Natural killer cell treated with Interleukin-12 subunit alpha and Interleukin-12 subunit beta and Interleukin-15 and Interleukin-18, amount 100 ng/mL, for 72 hours (primary cell): ENCODE measurements around the gene GALK2. TPM values are rescaled to one million over a fixed set of nuclear protein-coding genes. Genes with fewer than 3 reads are reported as not detected.
"Not testable (repeated sequence)": the region's sequence is repeated elsewhere in the genome, so short reads cannot be mapped to it uniquely, and the experiment has no call there.

Source experiments
- ATAC-seq, 2 donors: fragments of 150-1000 bp; cut with Tn5 transposase in 1 of 2; sonication (Bioruptor Pico), chemical (Tn5 transposase) in 1 of 2; 2 replicates each; pipeline ENCODE4 v1.10.0; 2021
- DNase-seq: peaks from one replicate; pipeline ENCODE4 v3.0.0; 2022; ENCODE audit warnings: low spot score
- H3K27ac Mint-ChIP-seq, 2 donors: 1 replicate in 1 of 2; 2 replicates in 1 of 2; pipeline ENCODE4 v1.8.0; 2022; ENCODE audit warnings: mixed read lengths in 2 of 2, mild to moderate bottlenecking in 1 of 2, moderate library complexity in 1 of 2
- H3K27me3 Mint-ChIP-seq, 2 donors: 1 replicate in 1 of 2; 2 replicates in 1 of 2; pipeline ENCODE4 v1.8.0; 2022; ENCODE audit warnings: mixed read lengths in 2 of 2
- H3K36me3 Mint-ChIP-seq: one replicate; pipeline ENCODE4 v1.8.0; 2022; ENCODE audit warnings: mixed read lengths
- H3K4me1 Mint-ChIP-seq, 2 donors: 1 replicate in 1 of 2; 2 replicates in 1 of 2; pipeline ENCODE4 v1.8.0; 2022; ENCODE audit warnings: low read depth in 2 of 2, mixed read lengths in 2 of 2, mild to moderate bottlenecking in 1 of 2
- H3K4me3 Mint-ChIP-seq: one replicate; pipeline ENCODE4 v1.8.0; 2022; ENCODE audit warnings: mixed read lengths
- H3K9me3 Mint-ChIP-seq: 2 replicates; pipeline ENCODE4 v1.8.0; 2022; ENCODE audit warnings: mixed read lengths
- total RNA-seq, 2 donors: library from RNA; stranded (reverse); gene quantifications; one replicate each; pipeline ENCODE4 v1.2.3, GENCODE V29; 2022

The GALK2 gene
- total RNA-seq, 2 donors from 2014 or later: 27.6 to 37.0 TPM

DNA sequence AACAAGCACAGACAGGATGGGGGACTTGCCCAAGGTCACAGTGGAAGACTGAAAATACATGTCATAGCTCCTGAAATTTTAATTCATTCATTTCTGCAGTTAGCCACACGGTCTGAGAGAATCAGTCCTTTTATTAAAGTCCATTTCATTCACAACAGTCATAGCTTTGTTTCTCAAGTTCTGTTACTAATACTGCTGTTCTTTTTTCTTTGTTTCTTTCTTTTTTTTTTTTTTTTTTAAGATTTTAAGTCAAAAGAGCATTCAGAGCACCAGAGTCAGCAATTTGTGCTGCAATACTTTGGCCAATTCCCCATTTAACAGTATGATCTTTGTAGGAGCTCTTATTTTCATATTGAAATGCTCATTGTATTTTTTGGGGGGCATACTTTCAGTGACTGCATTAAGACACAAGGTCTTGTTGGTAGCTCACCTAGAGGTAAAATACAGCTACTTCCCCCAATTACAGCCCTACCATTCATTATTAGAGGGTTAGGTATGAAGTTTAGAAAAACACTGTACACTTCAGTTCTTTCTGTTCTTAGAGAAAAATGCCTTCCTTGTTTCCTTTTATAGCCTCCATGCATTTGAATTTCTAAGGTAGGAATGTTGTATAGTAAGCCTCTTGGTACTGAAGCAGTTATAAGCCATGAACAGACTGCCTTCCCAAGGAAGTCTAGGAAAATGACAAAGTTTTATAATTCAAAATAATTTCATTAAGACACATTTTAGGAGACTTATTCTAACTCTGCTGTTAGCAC is 9.6 kb downstream of the GALK2 start:
- Mint-ChIP-seq H3K36me3 (peaks cover 8% of the 10 kb centered on the region), H3K4me1 (peaks cover 8 to 13% of the 10 kb centered on the region in 2 donors), H3K4me3 (no peak overlapping the region), H3K27me3 (no peaks in the 10 kb centered on the region), H3K9me3 (no peaks in the 10 kb centered on the region), H3K27ac (no peak overlapping the region)
- DNase-seq (no peak), ATAC-seq (no peak)

DNA sequence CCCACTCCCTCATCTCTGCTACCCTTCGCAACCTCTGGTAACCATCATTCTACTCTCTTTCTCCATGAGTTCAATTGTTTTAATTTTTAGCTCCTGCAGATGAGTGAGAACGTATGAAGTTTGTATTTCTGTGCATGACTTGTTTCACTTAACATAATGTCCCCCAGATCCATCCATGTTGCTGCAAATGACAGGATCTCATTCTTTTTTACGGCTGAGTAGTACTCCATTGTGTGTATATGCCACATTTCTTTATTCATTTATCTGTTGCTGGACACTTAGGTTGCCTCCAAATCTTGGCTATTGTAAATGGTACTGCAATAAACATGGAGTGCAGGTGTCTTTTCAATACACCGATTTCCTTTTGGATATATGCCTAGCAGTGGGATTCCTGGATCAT is 12.1 kb downstream of the GALK2 start:
- ATAC-seq: no peak
- Mint-ChIP-seq H3K27ac (no peak overlapping the region), H3K4me1 (peaks cover 22 to 23% of the 10 kb centered on the region in 2 donors), H3K9me3 (peaks cover 2% of the 10 kb centered on the region), H3K27me3 (no peaks in the 10 kb centered on the region), H3K36me3 (peaks cover 8% of the 10 kb centered on the region), H3K4me3 (no peak overlapping the region)
- no peak for DNase-seq

DNA sequence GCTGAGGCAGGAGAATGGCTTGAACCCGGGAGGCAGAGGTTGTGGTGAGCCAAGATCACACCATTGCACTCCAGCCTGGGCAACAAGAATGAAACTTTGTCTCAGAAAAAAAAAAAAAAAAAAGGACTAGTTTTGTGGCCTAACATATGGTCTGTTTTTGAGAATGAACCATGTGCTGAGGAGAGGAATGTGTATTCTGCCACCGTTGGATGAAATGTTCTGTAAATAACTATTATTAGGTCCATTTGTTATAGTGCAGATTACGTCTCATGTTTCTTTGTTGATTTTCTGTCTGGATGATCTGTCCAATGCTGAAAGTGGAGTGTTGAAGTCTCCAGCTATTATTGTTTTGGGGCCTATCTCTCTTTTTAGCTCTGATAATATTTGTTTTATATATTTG is 13.7 kb downstream of the GALK2 start:
- not testable (repeated sequence) for H3K27ac Mint-ChIP-seq, H3K36me3 Mint-ChIP-seq, H3K9me3 Mint-ChIP-seq, ATAC-seq, H3K4me3 Mint-ChIP-seq, DNase-seq, H3K27me3 Mint-ChIP-seq
- peaks cover 32% of the 10 kb centered on the region in 2 donors for H3K4me1 Mint-ChIP-seq

DNA sequence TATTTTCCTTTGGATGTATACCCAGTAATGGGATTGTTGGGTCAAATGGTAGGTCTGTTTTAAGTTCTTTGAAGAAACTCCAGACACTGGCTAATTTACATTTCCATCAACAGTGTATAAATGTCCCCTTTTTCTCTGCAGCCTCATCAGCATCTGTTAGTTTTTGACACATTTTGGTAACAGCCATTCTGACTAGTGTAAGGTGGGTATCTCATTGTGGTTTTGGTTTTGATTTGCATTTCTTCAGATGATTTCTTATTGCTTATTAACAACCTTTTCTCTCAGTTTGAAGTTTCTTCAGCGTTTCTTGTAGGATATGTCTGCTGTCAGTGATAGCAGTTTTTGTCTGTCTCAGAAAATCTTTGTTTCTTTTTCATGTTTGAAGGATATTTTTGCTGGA is 15.4 kb downstream of the GALK2 start:
- Mint-ChIP-seq H3K27ac (peak overlapping the region; percentile 65 to 69), H3K4me3 (peak overlapping the region; percentile 47), H3K27me3 (no peaks in the 10 kb centered on the region), H3K4me1 (peaks cover 38% of the 10 kb centered on the region in 2 donors), H3K36me3 (peaks cover 8% of the 10 kb centered on the region), H3K9me3 (peaks cover 2% of the 10 kb centered on the region)
- ATAC-seq (peak in 1 of 2 donors; percentile 88), DNase-seq (no peak)

DNA sequence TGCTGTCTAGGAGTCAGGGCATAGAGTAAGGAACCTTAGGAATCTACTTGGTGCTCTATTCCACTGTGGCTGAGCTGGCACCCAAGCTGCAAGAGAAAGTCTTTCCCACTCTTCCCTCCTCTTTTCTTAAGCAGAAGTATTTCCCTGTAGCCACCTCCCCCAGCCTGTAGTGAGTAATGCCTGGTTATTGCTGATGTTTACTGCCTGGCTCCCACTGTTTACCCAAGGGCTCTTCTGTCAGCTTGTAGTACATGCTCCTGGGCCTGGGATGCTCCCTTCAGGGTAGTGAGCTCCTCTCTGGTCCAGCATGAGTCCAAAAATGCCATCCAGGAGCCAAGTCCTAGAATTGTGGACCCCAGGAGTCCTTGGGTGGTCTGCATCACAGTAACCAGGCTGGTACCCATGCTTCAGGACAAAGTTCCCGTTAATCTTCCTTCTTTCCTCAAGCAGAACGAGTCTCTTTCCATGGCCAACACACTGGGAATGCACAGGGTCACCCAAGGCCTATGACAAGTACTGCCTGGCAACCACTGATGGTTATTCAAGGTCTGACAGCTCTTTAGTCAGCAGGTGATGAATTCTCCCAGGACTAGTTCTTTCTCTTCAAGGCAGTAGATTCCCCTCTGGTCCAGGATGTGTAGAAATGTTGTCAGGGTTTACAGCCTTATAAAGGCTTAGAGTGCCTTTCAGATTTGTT is 17.6 kb downstream of the GALK2 start:
- peaks cover 38 to 41% of the 10 kb centered on the region in 2 donors for H3K4me1 Mint-ChIP-seq
- no peak overlapping the region for H3K4me3 Mint-ChIP-seq
- H3K9me3 Mint-ChIP-seq: peaks cover 2% of the 10 kb centered on the region
- no peak for DNase-seq
- H3K27ac Mint-ChIP-seq: peak overlapping the region in 1 of 2 donors; percentile 50
- no peaks in the 10 kb centered on the region for H3K27me3 Mint-ChIP-seq
- H3K36me3 Mint-ChIP-seq: peaks cover 5% of the 10 kb centered on the region
- ATAC-seq: no peak

DNA sequence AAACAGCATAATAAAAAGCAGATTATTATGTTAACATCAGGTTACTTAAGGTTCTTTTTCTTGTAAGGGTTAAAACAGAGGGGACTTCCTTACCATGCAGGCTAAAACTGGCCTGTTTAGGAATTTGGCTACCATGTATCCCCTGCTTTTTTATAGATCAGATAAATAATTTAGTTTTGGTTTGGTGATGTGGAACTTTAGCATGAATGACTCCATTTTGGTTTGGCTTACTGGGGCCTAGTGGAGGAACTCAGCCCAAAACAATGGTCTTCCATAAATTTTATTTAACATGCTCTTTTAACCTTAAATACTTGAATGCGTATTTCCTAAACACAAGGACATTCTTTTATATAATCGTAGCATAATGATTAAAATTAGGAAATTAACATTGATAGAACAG is 18.9 kb downstream of the GALK2 start:
- H3K9me3 Mint-ChIP-seq: peaks cover 2% of the 10 kb centered on the region
- peaks cover 5% of the 10 kb centered on the region for H3K36me3 Mint-ChIP-seq
- DNase-seq: no peak
- no peaks in the 10 kb centered on the region for H3K27me3 Mint-ChIP-seq
- H3K4me1 Mint-ChIP-seq: peaks cover 38 to 41% of the 10 kb centered on the region in 2 donors
- no peak overlapping the region for H3K4me3 Mint-ChIP-seq
- ATAC-seq: no peak
- H3K27ac Mint-ChIP-seq: no peak overlapping the region

DNA sequence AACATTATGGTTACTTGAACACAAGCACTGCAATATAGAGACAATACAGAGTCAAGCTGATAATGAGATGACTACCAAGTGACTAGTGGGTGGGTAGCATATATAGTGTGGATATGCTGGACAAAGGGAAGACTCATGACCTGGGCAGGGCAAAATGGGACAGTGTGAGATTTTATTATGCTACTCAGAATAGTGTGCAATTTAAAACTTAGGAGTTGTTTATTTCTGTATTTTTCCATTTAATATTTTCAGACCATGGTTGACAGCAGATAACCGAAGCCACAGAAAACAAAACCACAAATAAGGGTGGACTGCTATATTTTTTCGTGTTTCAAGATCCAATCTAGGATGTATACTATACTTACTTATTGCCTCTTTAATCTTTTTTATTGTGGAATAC is 19.6 kb downstream of the GALK2 start:
- H3K36me3 Mint-ChIP-seq: no peaks in the 10 kb centered on the region
- peaks cover 31 to 35% of the 10 kb centered on the region in 2 donors for H3K4me1 Mint-ChIP-seq
- no peak for DNase-seq
- H3K27me3 Mint-ChIP-seq: no peaks in the 10 kb centered on the region
- H3K27ac Mint-ChIP-seq: no peak overlapping the region
- H3K9me3 Mint-ChIP-seq: peaks cover 2% of the 10 kb centered on the region
- no peak for ATAC-seq
- no peak overlapping the region for H3K4me3 Mint-ChIP-seq

DNA sequence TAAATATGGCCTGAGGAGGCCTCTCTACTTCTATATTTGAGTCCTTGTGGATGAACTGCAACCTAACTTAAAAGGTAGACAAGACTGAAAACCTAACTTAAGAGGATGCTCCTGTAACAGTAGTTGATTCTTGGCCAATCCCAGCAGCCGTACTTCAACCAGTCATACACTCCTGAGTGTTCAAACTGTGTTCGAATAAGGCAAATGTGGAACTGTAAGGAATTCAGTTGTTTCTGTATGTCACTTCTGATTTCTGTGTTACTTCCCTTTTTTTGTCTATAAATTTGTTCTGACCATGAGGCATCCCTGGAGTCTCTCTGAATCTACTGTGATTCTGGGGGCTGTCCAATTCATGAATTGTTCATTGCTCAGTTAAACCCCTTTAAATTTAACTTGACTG is 20.5 kb downstream of the GALK2 start:
- Mint-ChIP-seq H3K4me3 (no peak overlapping the region), H3K27ac (no peak overlapping the region), H3K9me3 (no peaks in the 10 kb centered on the region), H3K27me3 (no peaks in the 10 kb centered on the region), H3K4me1 (peaks cover 25 to 28% of the 10 kb centered on the region in 2 donors), H3K36me3 (no peaks in the 10 kb centered on the region)
- DNase-seq: no peak
- no peak for ATAC-seq

DNA sequence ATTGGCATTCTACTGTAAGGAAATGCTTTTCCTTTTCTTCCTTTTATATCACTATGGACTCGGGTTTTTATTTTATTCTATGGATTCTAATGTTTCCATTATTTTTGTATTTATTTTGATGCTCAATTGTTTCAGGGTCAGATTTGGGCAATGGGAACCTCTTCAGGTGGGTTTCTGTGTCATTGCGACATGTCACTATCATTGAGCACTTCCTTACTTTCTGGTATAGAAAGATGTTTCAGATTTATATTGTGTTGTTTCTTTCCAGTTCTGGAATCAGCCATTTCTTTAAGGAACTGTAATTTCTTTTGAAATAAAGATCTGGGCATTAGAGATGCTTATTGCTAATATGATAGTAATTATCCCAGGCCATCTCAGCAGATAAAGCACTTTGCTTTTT is 21.8 kb downstream of the GALK2 start:
- no peaks in the 10 kb centered on the region for H3K36me3 Mint-ChIP-seq
- H3K9me3 Mint-ChIP-seq: no peaks in the 10 kb centered on the region
- ATAC-seq (no peak), DNase-seq (no peak)
- no peak overlapping the region for H3K4me3 Mint-ChIP-seq
- no peak overlapping the region for H3K27ac Mint-ChIP-seq
- H3K4me1 Mint-ChIP-seq: peaks cover 20 to 26% of the 10 kb centered on the region in 2 donors
- no peaks in the 10 kb centered on the region for H3K27me3 Mint-ChIP-seq

DNA sequence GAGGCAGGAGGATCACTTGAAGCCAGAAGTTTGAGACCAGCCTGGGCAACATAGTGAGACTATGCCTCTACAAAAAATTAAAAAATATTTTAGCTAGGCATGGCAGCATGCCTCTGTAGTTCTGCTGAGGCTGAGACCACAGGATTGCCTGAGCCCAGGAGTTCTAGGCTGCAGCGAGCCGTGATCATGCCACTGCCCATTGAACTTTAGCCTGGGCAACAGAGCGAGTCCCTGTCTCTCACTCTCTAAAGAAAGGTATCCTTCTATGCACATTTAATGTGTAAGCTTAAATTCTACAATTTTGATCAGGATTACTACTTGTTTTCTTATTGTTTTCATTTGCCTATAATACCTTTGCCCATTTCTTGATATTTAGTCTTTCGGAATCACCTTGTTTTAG is 26.8 kb downstream of the GALK2 start:
- Mint-ChIP-seq H3K4me1 (peaks cover 0 to 22% of the 10 kb centered on the region in 2 donors), H3K36me3 (no peaks in the 10 kb centered on the region), H3K27me3 (no peaks in the 10 kb centered on the region), H3K27ac (no peak overlapping the region), H3K4me3 (no peak overlapping the region), H3K9me3 (no peaks in the 10 kb centered on the region)
- ATAC-seq (no peak), DNase-seq (no peak)

DNA sequence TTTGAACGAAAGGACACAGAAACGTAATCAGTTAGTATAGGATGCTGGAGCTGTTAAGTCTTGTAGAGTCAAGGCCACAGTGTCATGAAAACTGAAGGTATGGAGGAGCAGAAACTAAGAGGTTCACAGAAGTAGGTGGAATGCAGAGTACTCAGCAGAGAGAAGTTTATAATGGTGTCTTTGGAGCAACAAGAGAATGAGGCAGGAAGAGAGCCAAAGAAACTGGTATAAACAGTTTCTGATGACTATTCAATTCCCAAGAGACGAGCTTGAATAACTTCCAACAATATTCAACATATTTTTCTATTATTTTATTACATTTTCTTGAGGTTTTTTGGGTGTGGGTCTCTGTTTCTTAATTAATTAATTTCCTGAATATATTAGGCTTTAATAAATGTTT is 29.6 kb downstream of the GALK2 start:
- peaks cover 0 to 22% of the 10 kb centered on the region in 2 donors for H3K4me1 Mint-ChIP-seq
- no peaks in the 10 kb centered on the region for H3K9me3 Mint-ChIP-seq
- ATAC-seq (no peak), DNase-seq (no peak)
- H3K27me3 Mint-ChIP-seq: no peaks in the 10 kb centered on the region
- peaks cover 12% of the 10 kb centered on the region for H3K36me3 Mint-ChIP-seq
- H3K27ac Mint-ChIP-seq: no peak overlapping the region
- H3K4me3 Mint-ChIP-seq: no peak overlapping the region

DNA sequence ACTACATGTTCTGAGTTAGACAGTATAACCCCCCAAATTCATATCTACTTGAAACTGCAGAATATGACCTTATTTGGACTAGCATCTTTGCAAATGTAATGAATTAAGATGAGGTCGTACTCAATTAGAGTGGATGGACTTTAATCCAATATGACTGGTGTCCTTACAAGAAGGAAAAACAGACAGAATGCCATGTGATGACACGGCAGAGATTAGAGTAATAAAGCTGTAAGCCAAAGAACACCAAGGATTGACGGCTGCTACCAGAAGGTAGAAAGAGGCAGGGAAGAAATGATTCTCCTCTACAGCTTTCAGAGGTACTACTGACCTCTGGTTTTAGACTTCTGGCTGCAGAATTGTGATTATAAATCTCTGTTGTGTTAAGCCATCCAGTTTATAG is 30.3 kb downstream of the GALK2 start:
- Mint-ChIP-seq H3K27me3 (no peaks in the 10 kb centered on the region), H3K27ac (no peak overlapping the region), H3K4me1 (peaks cover 0 to 27% of the 10 kb centered on the region in 2 donors), H3K36me3 (peaks cover 19% of the 10 kb centered on the region), H3K4me3 (no peak overlapping the region), H3K9me3 (no peaks in the 10 kb centered on the region)
- DNase-seq (no peak), ATAC-seq (no peak)

DNA sequence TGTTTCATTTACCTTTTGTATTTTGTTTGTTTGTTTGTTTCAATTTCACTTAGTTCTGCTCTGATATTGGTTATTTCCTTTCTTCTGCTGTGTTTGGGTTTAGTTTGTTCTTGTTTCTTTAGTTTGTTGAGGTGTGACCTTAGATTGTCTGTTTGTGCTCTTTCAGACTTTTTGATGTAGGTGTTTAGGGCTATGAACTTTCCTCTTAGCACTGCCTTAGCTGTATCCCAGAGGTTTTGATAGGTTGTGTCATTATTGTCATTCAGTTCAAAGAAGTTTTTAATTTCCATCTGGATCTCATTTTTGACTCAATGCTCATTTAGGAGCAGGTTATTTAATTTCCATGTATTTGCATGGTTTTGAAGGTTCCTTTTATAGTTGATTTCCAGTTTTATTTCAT is 38.1 kb downstream of the GALK2 start:
- peaks cover 29% of the 10 kb centered on the region for H3K9me3 Mint-ChIP-seq

DNA sequence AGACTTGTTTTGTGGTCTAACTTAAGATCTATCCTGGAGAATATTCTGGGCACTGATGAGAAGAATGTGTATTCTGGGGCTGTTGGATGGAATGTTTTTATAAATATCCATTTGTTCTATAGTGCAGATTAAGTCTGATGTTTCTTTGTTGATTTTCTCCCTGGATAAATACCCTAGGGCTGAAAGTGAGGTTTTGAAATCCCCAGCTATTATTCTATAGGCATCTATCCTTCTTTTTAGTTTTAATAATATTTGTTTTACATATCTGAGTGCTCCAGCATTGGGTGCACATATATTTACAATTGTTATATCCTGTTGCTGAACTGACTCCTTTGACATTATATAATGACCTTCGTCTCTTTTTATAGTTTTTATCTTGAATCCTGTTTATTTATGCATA is 42.9 kb downstream of the GALK2 start:
- Mint-ChIP-seq H3K36me3 (peaks cover 40% of the 10 kb centered on the region), H3K4me3 (no peak overlapping the region), H3K27me3 (no peaks in the 10 kb centered on the region), H3K27ac (no peak overlapping the region), H3K4me1 (peaks cover 24 to 34% of the 10 kb centered on the region in 2 donors), H3K9me3 (peaks cover 18% of the 10 kb centered on the region)
- DNase-seq (no peak), ATAC-seq (no peak)

More for the DNA sequence above, 38.1 kb downstream of the GALK2 start:
- DNase-seq, H3K4me3 Mint-ChIP-seq, H3K27me3 Mint-ChIP-seq, H3K27ac Mint-ChIP-seq, ATAC-seq: not testable (repeated sequence)
- Mint-ChIP-seq H3K36me3 (peaks cover 74% of the 10 kb centered on the region), H3K4me1 (peaks cover 8 to 14% of the 10 kb centered on the region in 2 donors)
